ENCODE results near the gene HLA-DQB1.
"Not testable (repeated sequence)": the region's sequence is repeated elsewhere in the genome, so short reads cannot be mapped to it uniquely, and the experiment has no call there.

HLA-DQB1 gene

GRCh38 chr6:32666420-32667300 lies at the start of gene HLA-DQB1:
Gene HLA-DQB1 (minus strand): TSS chr6:32666657. CDS start chr6:32666607, 50 bp downstream.
- DNase-seq: peak in 7 of 14 donors; percentile 3 to 41 (median 9)

- DNase-seq: no peak
Observed at GRCh38 chr6:32713241-32713640, 46.8 kb upstream of the HLA-DQB1 start.

GRCh38 chr6:32709625-32710024 lies 43.2 kb upstream of the HLA-DQB1 start:
- DNase-seq: no peak

GRCh38 chr6:32705164-32705563 lies 38.7 kb upstream of the HLA-DQB1 start:
- not testable (repeated sequence) for DNase-seq

GRCh38 chr6:32703347-32703746 lies 36.9 kb upstream of the HLA-DQB1 start:
- DNase-seq: no peak

GRCh38 chr6:32700391-32701040 lies 34.1 kb upstream of the HLA-DQB1 start:
- peak in 8 of 14 donors; percentile 1 to 26 (median 16) for DNase-seq

- no peak for DNase-seq
Observed at GRCh38 chr6:32697031-32697430, 30.6 kb upstream of the HLA-DQB1 start.

GRCh38 chr6:32692019-32692418 lies 25.6 kb upstream of the HLA-DQB1 start:
- DNase-seq: no peak

GRCh38 chr6:32689531-32690501 lies 23.4 kb upstream of the HLA-DQB1 start:
- DNase-seq: no peak

GRCh38 chr6:32685603-32686002 lies 19.1 kb upstream of the HLA-DQB1 start:
- no peak for DNase-seq

GRCh38 chr6:32684246-32684645 lies 17.8 kb upstream of the HLA-DQB1 start:
- DNase-seq: no peak

GRCh38 chr6:32680055-32680454 lies 13.6 kb upstream of the HLA-DQB1 start:
- DNase-seq: no peak

- no peak for DNase-seq
Observed at GRCh38 chr6:32679492-32679891, 13.0 kb upstream of the HLA-DQB1 start.

- not testable (repeated sequence) for DNase-seq
Observed at GRCh38 chr6:32674123-32674522, 7.7 kb upstream of the HLA-DQB1 start.

- DNase-seq: not testable (repeated sequence)
Observed at GRCh38 chr6:32671908-32672307, 5.5 kb upstream of the HLA-DQB1 start.

- no peak for DNase-seq
Observed at GRCh38 chr6:32669893-32670292, 3.4 kb upstream of the HLA-DQB1 start.

GRCh38 chr6:32669240-32669639 lies 2.8 kb upstream of the HLA-DQB1 start:
- DNase-seq: no peak

GRCh38 chr6:32668226-32668747 lies 1.8 kb upstream of the HLA-DQB1 start:
- DNase-seq: peak in 5 of 14 donors; percentile 3 to 34 (median 8)

- DNase-seq: no peak
Observed at GRCh38 chr6:32665661-32666060, 796 bp downstream of the HLA-DQB1 start.

- DNase-seq: peak in 1 of 14 donors; percentile 0
Observed at GRCh38 chr6:32664827-32665362, 1.6 kb downstream of the HLA-DQB1 start.

- DNase-seq: no peak
Observed at GRCh38 chr6:32664354-32664753, 2.1 kb downstream of the HLA-DQB1 start.

- no peak for DNase-seq
Observed at GRCh38 chr6:32662836-32663235, 3.6 kb downstream of the HLA-DQB1 start.
